HG03378 (cell line): ENCODE data around the gene CYP2A13.
"Not testable (repeated sequence)": the region's sequence is repeated elsewhere in the genome, so short reads cannot be mapped to it uniquely, and the experiment has no call there.

Experiments used
- ATAC-seq: cut with Tn5 transposase; IDR thresholded peaks from one replicate; pipeline ENCODE4 v1.9.1; 2021; ENCODE audit warnings: mild to moderate bottlenecking, moderate library complexity; ENCODE audit not compliant: unreplicated experiment

CYP2A13 gene

DNA sequence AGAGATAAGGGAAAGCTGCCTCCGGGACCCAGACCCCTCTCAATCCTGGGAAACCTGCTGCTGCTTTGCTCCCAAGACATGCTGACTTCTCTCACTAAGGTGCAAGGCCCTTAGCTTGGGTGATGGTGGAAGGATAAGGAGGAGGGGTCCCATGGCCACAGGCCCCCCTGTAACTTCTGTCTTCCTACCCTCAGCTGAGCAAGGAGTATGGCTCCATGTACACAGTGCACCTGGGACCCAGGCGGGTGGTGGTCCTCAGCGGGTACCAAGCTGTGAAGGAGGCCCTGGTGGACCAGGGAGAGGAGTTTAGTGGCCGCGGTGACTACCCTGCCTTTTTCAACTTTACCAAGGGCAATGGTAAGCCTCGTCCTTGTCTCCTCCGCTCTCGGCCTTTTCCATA is 28.0 kb downstream of the CYP2A13 start:
- ATAC-seq = no peak

DNA sequence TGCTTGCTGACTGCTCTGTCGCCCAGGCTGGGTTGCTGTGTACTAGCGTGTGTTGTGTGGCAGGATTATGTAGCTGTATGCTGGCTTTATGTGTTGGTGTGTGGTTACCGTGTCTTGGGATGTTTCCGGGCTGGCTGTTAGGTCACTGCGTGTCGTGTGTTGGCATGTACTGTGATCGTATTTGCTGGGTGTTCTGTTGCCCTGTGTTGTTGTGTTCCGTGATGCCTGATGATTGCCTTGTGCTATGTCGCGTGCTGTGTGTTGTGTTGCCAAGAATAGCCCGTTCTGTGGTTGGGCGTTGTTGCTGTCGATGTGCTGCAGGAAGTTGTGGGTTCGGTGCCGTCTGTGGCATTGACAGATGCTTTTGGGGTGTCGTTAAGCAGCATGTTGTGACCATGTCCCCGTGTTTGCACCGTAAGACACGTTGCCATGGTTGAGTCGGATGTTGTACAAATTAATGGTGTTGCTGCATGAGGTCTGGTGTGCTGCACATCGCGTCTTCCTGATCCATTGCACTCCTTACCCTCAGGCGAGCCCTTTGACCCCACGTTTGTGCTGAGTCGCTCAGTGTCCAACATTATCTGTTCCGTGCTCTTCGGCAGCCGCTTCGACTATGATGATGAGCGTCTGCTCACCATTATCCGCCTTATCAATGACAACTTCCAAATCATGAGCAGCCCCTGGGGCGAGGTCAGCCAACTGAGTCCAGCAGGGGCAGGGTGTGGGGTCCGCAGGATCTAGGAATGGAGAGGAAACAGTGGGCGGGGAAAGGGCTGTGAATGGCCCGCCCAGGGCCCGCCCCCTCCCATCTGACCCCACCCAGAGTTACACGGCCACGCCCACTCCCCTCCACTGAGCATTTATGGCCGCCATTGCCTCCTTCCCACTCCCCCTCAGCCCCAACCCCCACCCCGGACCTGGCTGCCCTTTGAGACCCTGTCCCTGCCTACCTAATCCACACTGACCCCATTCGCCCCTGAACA is 33.0 kb downstream of the CYP2A13 start:
- ATAC-seq = not testable (repeated sequence)

DNA sequence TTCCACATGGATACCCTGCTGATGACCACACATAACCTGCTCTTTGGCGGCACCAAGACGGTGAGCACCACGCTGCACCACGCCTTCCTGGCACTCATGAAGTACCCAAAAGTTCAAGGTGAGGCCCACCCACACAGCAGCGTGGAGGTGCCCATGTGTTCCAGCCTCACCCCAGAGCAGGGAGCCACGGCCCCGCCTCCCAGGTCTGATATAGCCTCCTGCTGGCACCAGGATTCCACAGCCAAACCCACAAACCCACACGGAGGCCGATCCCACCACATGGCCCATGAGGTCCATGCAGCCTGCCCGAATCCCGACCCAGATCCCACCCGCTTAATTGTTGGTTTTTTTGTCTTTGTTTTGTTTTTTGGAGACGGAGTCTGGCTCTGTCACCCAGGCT is 34.6 kb downstream of the CYP2A13 start:
- not testable (repeated sequence) for ATAC-seq

DNA sequence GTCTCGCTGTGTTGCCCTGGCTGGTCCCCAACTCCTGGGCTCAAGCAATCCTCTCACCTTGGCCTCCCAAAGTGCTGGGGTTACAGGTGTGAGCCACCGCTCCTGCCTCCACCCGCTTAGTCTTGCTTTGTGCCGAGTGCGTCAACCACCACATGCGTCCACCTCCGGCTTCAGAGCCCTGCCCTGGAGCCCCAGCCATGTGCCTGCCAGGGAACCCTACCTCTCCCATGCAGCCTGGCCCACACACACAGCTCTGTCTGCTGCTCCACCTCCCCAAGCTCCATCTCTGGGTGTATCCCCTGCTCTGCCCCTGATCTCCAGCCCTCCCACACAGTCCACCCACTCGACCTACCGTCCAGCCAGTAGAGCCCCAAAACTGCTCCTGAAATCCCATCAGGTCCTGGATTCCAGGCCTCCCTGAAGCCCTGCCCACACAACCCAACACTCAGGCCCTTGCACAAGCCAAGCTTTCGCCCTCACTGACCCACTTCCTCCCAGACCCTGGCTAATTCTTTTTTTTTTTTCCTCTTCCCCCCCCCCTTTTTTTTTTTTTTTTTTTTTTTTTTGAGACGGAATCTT is 35.6 kb downstream of the CYP2A13 start:
- ATAC-seq = no peak

- ATAC-seq = not testable (repeated sequence)
Observed at GRCh38 chr19:41126765-41127203, 38.5 kb downstream of the CYP2A13 start.

DNA sequence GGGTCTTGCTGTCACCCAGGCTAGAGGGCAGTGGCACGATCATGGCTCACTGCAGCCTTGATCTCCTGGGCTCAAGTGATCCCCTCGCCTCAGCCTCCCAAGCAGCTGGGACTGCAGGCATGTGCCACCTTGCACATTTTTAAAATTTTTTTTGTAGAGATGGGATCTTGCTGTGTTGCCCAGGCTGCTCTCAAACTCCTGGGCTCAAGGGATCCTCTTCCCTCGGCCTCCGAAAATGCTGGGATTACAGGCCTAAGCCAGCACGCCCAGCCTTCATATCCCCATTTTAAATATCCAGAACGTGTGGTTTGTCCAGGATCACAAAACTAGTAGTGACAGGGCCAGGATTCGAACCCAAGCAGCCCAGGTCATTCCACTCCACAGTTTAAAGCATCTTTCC is 39.1 kb downstream of the CYP2A13 start:
- ATAC-seq = not testable (repeated sequence)

DNA sequence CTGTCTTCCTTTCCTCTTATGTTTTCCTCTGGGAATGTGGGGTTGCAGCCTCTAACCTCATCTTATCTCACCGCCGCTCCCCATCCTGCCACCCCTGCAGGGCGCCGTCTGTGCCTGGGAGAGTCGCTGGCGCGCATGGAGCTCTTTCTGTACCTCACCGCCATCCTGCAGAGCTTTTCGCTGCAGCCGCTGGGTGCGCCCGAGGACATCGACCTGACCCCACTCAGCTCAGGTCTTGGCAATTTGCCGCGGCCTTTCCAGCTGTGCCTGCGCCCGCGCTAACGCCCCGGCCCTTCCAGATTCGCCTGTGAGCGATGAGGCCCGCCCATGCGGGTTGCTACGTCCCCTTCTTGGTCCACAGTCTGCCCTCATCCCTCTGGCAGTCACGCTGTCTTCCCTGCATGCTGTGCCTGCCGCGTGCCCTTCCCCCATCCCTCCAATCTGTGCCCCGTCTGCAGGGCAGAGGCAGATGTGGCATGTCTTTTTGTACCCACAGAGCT is 39.6 kb downstream of the CYP2A13 start:
- not testable (repeated sequence) for ATAC-seq

- ATAC-seq = no peak
Observed at GRCh38 chr19:41128692-41129091, 40.4 kb downstream of the CYP2A13 start.

DNA sequence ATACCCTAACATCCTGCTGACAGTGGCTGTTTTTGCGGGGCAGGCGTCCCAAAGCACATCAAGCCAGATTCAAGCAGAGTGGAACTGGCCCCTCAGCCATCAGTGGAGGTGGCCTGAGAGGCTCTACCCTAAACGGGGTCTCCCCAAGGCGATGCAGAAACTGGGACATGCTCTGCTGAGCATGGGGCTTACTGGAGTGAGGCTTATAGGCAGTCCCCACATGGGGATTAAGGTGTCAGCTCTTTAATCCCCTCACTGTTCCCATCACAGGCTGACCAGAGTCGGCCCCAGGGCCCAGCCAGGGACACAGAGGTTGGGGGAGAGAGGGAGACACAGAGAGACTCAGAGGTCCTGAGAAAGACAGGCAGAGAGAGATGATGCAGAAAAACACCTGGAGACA is 42.9 kb downstream of the CYP2A13 start:
- ATAC-seq = no peak

- ATAC-seq = no peak
Observed at GRCh38 chr19:41133260-41133659, 45.0 kb downstream of the CYP2A13 start.

DNA sequence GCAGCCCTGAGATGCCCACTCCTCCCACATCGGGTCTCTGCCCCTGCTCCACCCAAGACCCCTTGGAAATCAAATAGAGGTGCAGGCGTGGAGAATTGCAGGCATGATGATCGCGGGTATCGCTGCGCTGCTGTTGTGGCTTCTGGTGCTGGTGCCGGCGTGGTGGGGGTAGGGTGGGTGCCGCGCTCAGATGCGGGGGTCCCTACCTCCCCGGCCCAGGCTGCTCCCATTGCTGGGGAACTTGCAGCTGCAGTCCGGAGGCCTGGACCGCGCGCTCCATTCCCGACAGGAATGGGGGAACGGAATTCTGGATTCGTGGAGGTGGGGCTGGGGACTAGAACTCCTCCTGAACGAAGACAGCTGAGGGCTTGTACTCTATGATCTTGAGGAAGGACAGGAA is 46.4 kb downstream of the CYP2A13 start:
- no peak for ATAC-seq

DNA sequence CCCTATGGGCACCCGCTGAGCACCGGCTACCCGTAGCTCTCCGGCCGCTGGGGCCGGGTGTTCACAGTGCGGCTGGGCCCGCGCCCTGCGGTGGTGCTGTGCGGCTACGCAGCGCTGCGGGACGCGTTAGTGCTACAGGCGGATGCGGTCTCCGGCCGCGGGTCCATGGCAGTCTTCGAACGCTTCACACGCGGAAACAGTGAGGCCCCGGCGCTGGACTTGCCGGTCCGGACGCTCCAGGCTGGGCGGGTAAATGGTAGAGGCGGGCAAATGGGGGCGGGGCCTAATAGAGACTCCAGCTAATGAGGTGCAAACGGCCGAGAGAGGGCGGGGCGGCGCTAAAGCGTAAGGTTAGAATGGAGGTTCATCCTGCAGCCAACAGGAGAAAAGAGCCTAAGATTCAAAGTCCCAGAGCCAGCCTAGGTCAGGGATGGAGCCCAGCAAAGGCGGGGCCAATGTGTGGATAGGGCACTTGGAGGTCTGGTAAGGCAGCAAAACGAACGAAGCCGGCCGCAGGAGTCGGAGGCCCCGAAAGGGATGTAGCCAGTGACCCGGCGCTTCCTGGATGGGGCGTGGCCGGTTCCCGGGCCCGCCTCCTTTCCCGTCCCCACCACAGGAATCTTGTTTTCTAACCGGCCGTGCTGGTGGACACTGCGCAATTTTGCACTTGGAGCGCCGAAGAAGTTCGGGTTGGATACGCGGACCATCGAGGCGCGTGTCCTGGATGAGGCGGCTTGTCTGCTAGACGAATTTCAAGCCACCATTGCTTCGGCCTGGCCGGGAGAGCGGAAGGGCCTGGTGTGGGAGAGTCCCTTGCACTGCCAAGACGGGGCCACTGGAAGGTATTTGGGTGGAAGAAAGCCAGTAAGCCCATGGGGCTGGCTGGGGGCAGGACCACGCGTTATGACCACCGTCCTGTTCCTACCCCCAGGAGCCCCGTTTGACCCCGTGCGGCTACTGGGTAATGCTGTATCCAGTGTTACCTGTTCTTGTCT is 47.4 kb downstream of the CYP2A13 start:
- not testable (repeated sequence) for ATAC-seq

GRCh38 chr19:41136636-41137455 is 48.6 kb downstream of the CYP2A13 start:
- no peak for ATAC-seq

DNA sequence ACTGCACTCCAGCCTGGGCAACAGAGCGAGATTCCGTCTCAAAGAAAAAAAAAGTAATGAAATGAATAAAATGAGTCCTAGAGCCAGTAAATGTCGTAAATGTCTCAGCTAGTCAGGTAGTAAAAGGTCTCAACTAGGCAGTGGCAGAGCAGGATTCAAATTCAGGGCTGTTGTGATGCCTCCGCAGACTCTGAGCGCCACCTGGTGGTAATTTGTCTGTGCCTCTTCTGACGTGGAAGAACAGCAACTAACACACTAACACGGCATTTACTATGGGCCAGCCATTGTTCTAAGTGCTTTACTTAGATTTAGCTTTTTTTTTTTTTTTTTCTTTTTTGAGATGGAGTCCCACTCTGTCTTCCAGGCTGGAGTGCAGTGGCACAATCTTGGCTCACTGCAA is 56.2 kb downstream of the CYP2A13 start:
- no peak for ATAC-seq
